Measurements from ENCODE around the gene GPRIN1. TPM values are rescaled to one million over a fixed set of nuclear protein-coding genes. Genes with fewer than 3 reads are reported as not detected.
"Not testable (repeated sequence)": the region's sequence is repeated elsewhere in the genome, so short reads cannot be mapped to it uniquely, and the experiment has no call there.

GPRIN1 gene
- total RNA-seq, 2 donors from 2014 or later, result 0.81 to 0.97 TPM

- ATAC-seq (peak in 1 of 2 donors; percentile 4), DNase-seq (no peak)
- intact Hi-C loops (cut with DNase I), result no loop called here
These were observed 826 bp downstream of the GPRIN1 start for GRCh38 chr5:176608937-176609723.

- intact Hi-C loops (cut with DNase I), result no loop called here
- no peak for DNase-seq
- no peak for ATAC-seq
These were observed 1.7 kb downstream of the GPRIN1 start for GRCh38 chr5:176608142-176608705.

GRCh38 chr5:176606875-176607274 is 3.1 kb downstream of the GPRIN1 start:
- intact Hi-C loops (cut with DNase I), result no loop called here
- ATAC-seq (no peak), DNase-seq (no peak)

- intact Hi-C loops (cut with DNase I), result no loop called here
- ATAC-seq (no peak), DNase-seq (no peak)
These were observed 3.9 kb downstream of the GPRIN1 start for GRCh38 chr5:176606032-176606431.

- ATAC-seq, result no peak
- intact Hi-C loops (cut with DNase I), result no loop called here
- no peak for DNase-seq
These were observed 6.9 kb downstream of the GPRIN1 start for GRCh38 chr5:176603091-176603490.

- intact Hi-C loops (cut with DNase I), result no loop called here
- DNase-seq, result no peak
- no peak for ATAC-seq
These were observed 8.0 kb downstream of the GPRIN1 start for GRCh38 chr5:176601901-176602482.

GRCh38 chr5:176599749-176600430 is 10.1 kb downstream of the GPRIN1 start:
- intact Hi-C loops (cut with DNase I); DNase-seq; ATAC-seq: not testable (repeated sequence)

GRCh38 chr5:176597417-176598389 is 12.3 kb downstream of the GPRIN1 start:
- no peak for ATAC-seq
- intact Hi-C loops (cut with DNase I), result no loop called here
- no peak for DNase-seq

GRCh38 chr5:176596689-176597416 is 13.1 kb downstream of the GPRIN1 start:
- ATAC-seq (peak; percentile 67 to 73), DNase-seq (no peak)
- intact Hi-C loops (cut with DNase I), result no loop called here

GRCh38 chr5:176596069-176596644 is 13.8 kb downstream of the GPRIN1 start:
- ATAC-seq (no peak), DNase-seq (no peak)
- intact Hi-C loops (cut with DNase I), result no loop called here

GRCh38 chr5:176595386-176595943 is 14.5 kb downstream of the GPRIN1 start:
- ATAC-seq (no peak), DNase-seq (no peak)
- intact Hi-C loops (cut with DNase I), result no loop called here

GRCh38 chr5:176594554-176594953 is 15.4 kb downstream of the GPRIN1 start:
- intact Hi-C loops (cut with DNase I), result no loop called here
- DNase-seq (no peak), ATAC-seq (no peak)

- intact Hi-C loops (cut with DNase I), result no loop called here
- DNase-seq (no peak), ATAC-seq (no peak)
These were observed 16.6 kb downstream of the GPRIN1 start for GRCh38 chr5:176593273-176593869.

- no peak for DNase-seq
- intact Hi-C loops (cut with DNase I), result no loop called here
- ATAC-seq, result no peak
These were observed 17.4 kb downstream of the GPRIN1 start for GRCh38 chr5:176592573-176592972.

- ATAC-seq; DNase-seq; intact Hi-C loops (cut with DNase I): not testable (repeated sequence)
These were observed 18.3 kb downstream of the GPRIN1 start for GRCh38 chr5:176591667-176592066.

GRCh38 chr5:176590035-176590717 is 19.8 kb downstream of the GPRIN1 start:
- ATAC-seq (no peak), DNase-seq (no peak)
- intact Hi-C loops (cut with DNase I), result no loop called here
